Amygdala (tissue), 56 donors: ENCODE data around the gene MBD6.
A peak's percentile ranks its signal among the peaks of the same experiment; 100 is the strongest.
"Not testable (repeated sequence)": the region's sequence is repeated elsewhere in the genome, so short reads cannot be mapped to it uniquely, and the experiment has no call there.

Source experiments
- DNase-seq, 56 donors: peaks; one replicate each; lab custom pipeline; 2025; lab: John Stamatoyannopoulos, UW

Gene MBD6

GRCh38 chr12:57547288-57548012 lies 24.8 kb downstream of the MBD6 start:
- DNase-seq = no peak

DNA sequence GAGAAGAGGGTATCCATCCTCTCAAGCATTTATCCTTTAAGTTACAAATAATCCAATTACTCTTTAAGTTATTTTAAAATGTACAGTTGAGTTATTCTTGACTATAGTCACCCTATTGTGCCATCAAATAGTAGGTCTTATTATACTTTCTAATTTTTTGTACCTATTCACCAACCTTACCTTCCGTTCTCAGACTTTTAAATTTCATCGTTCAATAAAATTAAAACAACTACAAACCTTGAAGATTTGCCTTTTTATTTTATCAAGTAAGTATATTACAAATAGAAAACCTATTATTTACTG lies 25.3 kb downstream of the MBD6 start:
- no peak for DNase-seq

DNA sequence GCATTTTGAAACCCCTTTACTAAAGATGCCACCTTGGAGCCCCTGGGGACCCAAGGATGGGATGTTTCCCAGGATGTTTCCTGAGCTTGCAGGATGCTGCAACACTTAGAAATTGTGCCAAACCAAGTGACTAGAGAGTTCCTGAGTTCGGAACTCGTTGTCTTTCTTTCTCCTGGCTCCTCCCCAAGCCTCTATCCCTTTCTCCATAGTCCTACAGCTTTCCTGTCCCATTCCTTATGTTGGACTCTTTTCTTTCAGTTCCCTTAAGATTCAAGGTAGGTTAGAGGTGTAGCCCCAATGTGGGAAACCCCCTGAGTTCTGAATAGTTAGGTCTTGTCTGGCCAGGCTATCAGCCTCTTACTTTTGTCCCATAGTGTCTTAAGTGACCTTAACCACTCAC lies 25.9 kb downstream of the MBD6 start:
- DNase-seq = no peak

DNA sequence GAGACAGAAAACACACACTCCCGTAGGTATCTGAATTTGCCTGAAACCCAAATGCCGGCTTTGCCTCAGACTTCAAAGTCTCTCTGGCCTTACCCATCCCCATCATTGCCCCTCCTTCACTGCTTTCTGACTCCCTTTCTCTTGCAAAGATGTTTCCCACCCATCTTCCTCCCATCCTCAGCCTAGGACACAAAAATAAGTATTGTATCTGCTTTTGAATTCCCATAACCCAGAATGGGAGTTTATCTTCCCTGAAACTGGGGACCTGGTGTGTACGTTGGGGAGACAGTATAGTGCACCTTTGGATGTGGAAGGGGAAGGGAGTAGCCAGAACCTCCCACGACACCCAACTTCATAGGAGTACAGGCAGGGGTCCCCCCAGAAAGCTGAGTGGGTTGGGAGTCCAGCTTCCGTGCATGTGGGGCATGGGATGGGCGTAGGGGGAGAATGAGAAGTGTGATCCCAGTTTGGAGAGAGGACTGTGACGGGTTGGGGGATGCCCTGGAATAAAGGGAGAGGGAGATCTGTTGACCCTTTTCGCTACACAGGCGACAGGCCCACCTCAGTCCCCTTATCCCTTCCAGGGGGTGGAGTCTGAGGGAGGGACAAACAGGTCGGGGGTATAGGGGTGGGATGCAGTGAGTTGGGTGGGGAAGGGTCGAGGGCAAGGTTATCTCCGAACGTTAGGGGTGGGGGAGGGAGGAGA lies 26.7 kb downstream of the MBD6 start:
- DNase-seq = peak in 1 of 56 donors; percentile 32

GRCh38 chr12:57549909-57550640 lies 27.5 kb downstream of the MBD6 start, which contains the start of gene KIF5A:
KIF5A (plus strand) TSS chr12:57550044; CDS start chr12:57550272, 228 bp downstream.
- peak in 44 of 56 donors; percentile 3 to 72 (median 38) for DNase-seq

- DNase-seq = no peak
These were observed 28.3 kb downstream of the MBD6 start for GRCh38 chr12:57550641-57551549.

DNA sequence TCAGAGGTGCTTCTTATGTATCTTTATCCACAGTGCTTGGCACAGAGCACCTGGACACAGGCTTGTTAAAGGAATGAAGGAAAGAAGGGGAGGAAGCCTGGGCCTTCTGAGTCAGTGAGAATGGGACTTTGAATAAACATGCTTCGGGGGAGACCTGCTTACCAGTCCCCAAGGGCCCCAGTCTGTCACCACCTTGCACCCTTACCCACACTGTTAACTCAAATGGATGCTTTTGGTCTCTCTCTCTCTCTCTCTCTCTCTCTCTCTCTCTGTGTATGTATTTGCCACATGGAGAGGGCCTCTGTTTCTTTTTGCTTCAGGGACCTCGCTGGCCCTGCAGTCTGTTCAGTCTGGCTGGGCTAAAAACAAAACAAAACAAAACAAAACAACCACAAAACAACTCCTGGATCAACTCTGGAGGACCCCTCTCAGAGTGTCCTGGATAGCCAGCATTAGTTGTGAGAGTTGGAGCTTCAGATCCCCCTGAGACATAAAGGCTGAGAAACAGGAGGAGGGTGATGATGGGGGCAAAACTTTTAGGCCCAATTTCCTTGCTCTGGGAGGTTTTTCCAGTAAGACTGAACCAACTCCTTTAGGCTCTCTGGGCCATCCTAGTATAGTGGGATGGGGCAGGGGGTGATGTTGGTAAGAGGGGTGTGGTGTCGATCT lies 29.1 kb downstream of the MBD6 start:
- DNase-seq = no peak

DNA sequence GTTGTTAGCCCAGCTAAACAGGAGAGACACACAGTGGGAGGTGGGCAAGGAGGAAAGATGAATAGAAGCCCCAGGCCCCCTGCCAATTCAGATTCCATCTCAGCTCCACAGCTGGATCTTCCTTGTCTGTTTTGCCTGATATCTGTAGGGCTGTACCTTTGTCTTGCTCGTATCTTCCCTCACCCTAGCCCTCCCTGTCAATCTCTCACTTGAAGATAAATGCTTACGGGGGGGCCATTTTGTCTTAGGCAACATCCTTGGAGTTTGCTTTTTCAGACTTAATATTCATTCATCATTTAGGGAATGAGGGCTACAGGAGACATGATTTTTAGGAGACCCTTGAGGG lies 29.7 kb downstream of the MBD6 start:
- no peak for DNase-seq

GRCh38 chr12:57552835-57553313 lies 30.2 kb downstream of the MBD6 start:
- no peak for DNase-seq

DNA sequence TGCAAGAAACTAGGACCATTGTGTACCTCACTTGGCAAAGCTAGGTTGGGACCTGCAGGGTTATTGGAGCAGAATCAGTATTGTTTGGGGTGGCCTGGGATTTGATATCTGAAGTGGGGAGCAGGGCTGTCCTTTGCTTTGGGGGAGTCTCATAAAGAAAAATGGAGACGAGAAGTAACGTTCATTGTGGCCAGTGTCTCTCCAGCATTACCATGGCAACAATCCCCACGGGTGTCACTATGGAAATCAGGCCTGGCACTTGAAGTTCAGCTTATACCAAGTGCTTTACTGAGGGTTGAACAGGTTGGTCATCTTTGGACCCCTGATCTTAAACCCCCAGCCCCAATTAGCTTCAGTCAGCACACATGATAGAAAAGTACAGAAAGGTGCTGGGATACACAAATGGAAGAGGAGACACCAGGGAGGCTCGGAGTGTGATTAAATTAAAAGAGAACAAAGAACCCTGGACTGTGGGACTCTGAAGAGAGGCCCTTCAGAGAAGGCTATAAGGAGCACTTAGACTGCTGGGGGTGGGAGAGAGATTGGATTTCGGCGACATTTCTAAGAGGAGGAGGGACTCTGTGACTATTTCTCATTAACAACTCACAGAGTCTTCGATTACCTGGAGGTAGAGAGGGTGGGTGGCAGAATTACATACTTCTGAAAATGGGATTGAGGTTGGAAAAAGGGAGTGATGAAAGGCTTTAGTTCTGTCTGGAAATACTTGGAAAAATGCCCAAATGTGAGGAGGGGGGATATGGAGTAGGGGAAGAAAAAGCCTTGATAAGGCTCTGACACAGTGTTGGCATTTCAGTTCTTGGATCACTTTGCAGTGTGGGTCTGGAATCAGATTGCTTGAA lies 30.9 kb downstream of the MBD6 start:
- peak in 2 of 56 donors; percentile 5 to 11 for DNase-seq

GRCh38 chr12:57554453-57554852 lies 31.8 kb downstream of the MBD6 start:
- DNase-seq = no peak

DNA sequence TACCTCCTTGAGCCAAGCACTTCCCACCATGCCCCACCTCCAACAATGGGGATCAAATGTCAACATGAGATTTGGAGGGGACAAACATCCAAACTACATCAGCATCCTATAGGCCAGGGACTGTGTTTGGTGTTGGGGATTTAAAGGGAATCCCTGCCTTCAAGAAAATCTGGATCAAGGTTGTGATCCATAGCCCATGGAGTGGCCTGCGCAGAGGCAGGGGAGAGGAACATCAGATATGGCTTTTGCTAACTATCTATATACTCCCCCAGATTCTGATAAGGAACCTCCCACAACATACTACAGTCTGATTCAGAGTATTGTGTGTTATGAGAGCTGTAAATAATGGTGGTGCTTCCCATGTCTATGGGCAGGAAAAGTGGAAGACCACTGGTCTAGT lies 32.3 kb downstream of the MBD6 start:
- no peak for DNase-seq

- DNase-seq = no peak
These were observed 36.2 kb downstream of the MBD6 start for GRCh38 chr12:57558864-57559263.

DNA sequence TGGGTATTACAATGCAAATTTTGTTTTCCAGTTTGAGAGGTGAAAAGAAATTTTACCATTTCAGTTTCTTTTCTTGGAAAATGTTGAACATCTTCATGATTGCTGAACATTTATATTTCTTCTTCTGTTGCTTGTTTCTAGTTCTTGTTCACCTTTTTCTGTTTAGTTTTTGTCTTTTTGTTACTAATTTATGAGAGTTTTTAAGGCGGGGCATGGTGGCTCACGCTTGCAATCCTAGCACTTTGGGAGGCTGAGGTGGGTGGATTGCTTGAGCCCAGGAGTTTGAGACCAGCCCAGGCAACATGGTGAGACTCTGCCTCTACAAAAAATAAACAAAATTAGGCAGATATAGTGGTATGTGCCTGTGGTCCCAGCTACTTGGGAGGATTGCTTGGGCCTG lies 37.9 kb downstream of the MBD6 start:
- no peak for DNase-seq

GRCh38 chr12:57561117-57561516 lies 38.5 kb downstream of the MBD6 start:
- not testable (repeated sequence) for DNase-seq

DNA sequence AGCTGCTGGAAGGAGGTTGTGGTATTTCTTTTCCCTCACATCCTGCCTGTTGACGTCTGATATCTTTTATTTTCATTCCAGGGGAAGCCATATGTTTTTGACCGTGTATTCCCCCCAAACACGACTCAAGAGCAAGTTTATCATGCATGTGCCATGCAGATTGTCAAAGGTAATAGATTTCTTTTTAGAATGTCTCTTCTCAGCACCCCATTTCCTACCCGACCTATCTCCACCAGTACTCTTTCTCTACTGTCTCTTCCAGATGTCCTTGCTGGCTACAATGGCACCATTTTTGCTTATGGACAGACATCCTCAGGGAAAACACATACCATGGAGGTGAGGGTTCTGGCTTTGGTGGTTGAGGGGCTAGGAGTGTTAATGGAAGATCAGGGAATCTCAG lies 40.7 kb downstream of the MBD6 start:
- DNase-seq = no peak

GRCh38 chr12:57564178-57564740 lies 41.6 kb downstream of the MBD6 start:
- no peak for DNase-seq

GRCh38 chr12:57568838-57569237 lies 46.2 kb downstream of the MBD6 start:
- no peak for DNase-seq

DNA sequence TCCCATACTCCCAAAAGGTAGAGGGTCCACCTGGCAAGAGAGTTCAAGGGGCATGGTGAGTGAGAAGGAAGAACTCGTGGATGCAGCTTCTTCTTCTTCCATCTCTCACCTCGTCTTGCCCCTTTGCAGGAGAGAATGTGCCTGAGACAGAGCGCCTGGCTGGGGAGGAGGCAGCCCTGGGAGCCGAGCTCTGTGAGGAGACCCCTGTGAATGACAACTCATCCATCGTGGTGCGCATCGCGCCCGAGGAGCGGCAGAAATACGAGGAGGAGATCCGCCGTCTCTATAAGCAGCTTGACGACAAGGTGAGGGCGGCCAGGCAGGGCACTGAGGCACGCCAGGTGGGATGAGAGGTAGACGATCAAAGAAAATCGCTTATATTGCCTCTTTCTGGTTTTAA lies 47.2 kb downstream of the MBD6 start:
- DNase-seq = no peak
